Mesothelial cell of epicardium (in vitro differentiated cells): Measurements from ENCODE around the gene KCNIP4. TPM values are rescaled to one million over a fixed set of nuclear protein-coding genes. Genes with fewer than 3 reads are reported as not detected.

Experiments
- DNase-seq, 2 experiments: peaks; one replicate each; pipeline ENCODE4 v3.0.0; 2021; ENCODE audit warnings: low spot score in 2 of 2; ENCODE audit not compliant: unreplicated experiment in 2 of 2
- H3K27ac Mint-ChIP-seq: 2 replicates; pipeline ENCODE4 v1.8.0; 2021; ENCODE audit warnings: mixed read lengths
- H3K27me3 Mint-ChIP-seq: 2 replicates; pipeline ENCODE4 v1.8.0; 2021; ENCODE audit warnings: low read depth, mixed read lengths
- H3K36me3 Mint-ChIP-seq: 2 replicates; pipeline ENCODE4 v1.8.0; 2021; ENCODE audit warnings: mixed read lengths
- H3K4me1 Mint-ChIP-seq: 2 replicates; pipeline ENCODE4 v1.8.0; 2021; ENCODE audit warnings: mixed read lengths
- H3K4me3 Mint-ChIP-seq: 2 replicates; pipeline ENCODE4 v1.8.0; 2021; ENCODE audit warnings: mild to moderate bottlenecking, moderate library complexity, mixed read lengths
- H3K9me3 Mint-ChIP-seq: 2 replicates; pipeline ENCODE4 v1.8.0; 2021; ENCODE audit warnings: mixed read lengths
- CTCF ChIP-seq: fragments of 200-600 bp; sonication (generic); IDR thresholded peaks from one replicate; pipeline ENCODE4 v1.5.0; 2021; ENCODE audit warnings: antibody characterized with exemption; ENCODE audit not compliant: unreplicated experiment
- total RNA-seq: library from RNA; stranded (reverse); gene quantifications from 3 replicates; pipeline ENCODE4 v1.2.1, GENCODE V29; 2021

The KCNIP4 gene
- total RNA-seq, 1 donor from 2014 or later = 3.0 TPM

GRCh38 chr4:20839957-20840356 is 1108.6 kb downstream of the KCNIP4 start:
- Mint-ChIP-seq H3K27me3 (peaks cover 19% of the 10 kb centered on the region), H3K4me1 (peaks cover 7% of the 10 kb centered on the region), H3K9me3 (no peaks in the 10 kb centered on the region), H3K36me3 (no peaks in the 10 kb centered on the region), H3K27ac (no peak overlapping the region), H3K4me3 (no peak overlapping the region)
- no peak for TF ChIP-seq CTCF
- DNase-seq = no peak

- no peak for TF ChIP-seq CTCF
- H3K9me3 Mint-ChIP-seq = no peaks in the 10 kb centered on the region
- no peak overlapping the region for H3K4me3 Mint-ChIP-seq
- no peak for DNase-seq
- H3K36me3 Mint-ChIP-seq = no peaks in the 10 kb centered on the region
- no peak overlapping the region for H3K27ac Mint-ChIP-seq
- no peaks in the 10 kb centered on the region for H3K4me1 Mint-ChIP-seq
- H3K27me3 Mint-ChIP-seq = peaks cover 19% of the 10 kb centered on the region
These were observed 1110.1 kb downstream of the KCNIP4 start for GRCh38 chr4:20838476-20838875.

GRCh38 chr4:20832826-20833225 is 1115.7 kb downstream of the KCNIP4 start:
- no peaks in the 10 kb centered on the region for H3K27me3 Mint-ChIP-seq
- no peaks in the 10 kb centered on the region for H3K4me1 Mint-ChIP-seq
- no peaks in the 10 kb centered on the region for H3K9me3 Mint-ChIP-seq
- H3K4me3 Mint-ChIP-seq = no peak overlapping the region
- no peaks in the 10 kb centered on the region for H3K36me3 Mint-ChIP-seq
- H3K27ac Mint-ChIP-seq = no peak overlapping the region
- TF ChIP-seq CTCF = no peak
- no peak for DNase-seq

GRCh38 chr4:20831746-20832145 is 1116.8 kb downstream of the KCNIP4 start:
- no peak for TF ChIP-seq CTCF
- Mint-ChIP-seq H3K36me3 (no peaks in the 10 kb centered on the region), H3K27me3 (no peaks in the 10 kb centered on the region), H3K4me3 (no peak overlapping the region), H3K27ac (no peak overlapping the region), H3K4me1 (no peaks in the 10 kb centered on the region), H3K9me3 (no peaks in the 10 kb centered on the region)
- no peak for DNase-seq

GRCh38 chr4:20829617-20830357 is 1118.8 kb downstream of the KCNIP4 start:
- Mint-ChIP-seq H3K9me3 (peaks cover 7% of the 10 kb centered on the region), H3K36me3 (no peaks in the 10 kb centered on the region), H3K27me3 (no peaks in the 10 kb centered on the region), H3K4me1 (no peaks in the 10 kb centered on the region), H3K4me3 (no peak overlapping the region), H3K27ac (no peak overlapping the region)
- DNase-seq = no peak
- no peak for TF ChIP-seq CTCF

- DNase-seq = no peak
- H3K36me3 Mint-ChIP-seq = no peaks in the 10 kb centered on the region
- H3K27ac Mint-ChIP-seq = no peak overlapping the region
- TF ChIP-seq CTCF = no peak
- no peaks in the 10 kb centered on the region for H3K27me3 Mint-ChIP-seq
- peaks cover 7% of the 10 kb centered on the region for H3K9me3 Mint-ChIP-seq
- no peak overlapping the region for H3K4me3 Mint-ChIP-seq
- no peaks in the 10 kb centered on the region for H3K4me1 Mint-ChIP-seq
These were observed 1123.1 kb downstream of the KCNIP4 start for GRCh38 chr4:20825505-20825904.
